GM12891 (cell line): ENCODE data around the gene ARHGEF28.

ENCODE experiments used
- POLR2A ChIP-seq: IDR thresholded peaks from 2 replicates; pipeline ENCODE4 v1.6.1; 2011; ENCODE audit warnings: low read depth, low read length, control low read depth
- POLR2AphosphoS5 ChIP-seq: IDR thresholded peaks from 2 replicates; pipeline ENCODE4 v1.6.1; 2011; ENCODE audit warnings: low read depth, low read length, control low read depth
- POU2F2 ChIP-seq: IDR thresholded peaks from 2 replicates; pipeline ENCODE4 v1.6.1; 2011; ENCODE audit warnings: low read depth, mild to moderate bottlenecking, control low read depth, low read length, moderate library complexity
- SPI1 ChIP-seq: IDR thresholded peaks from 2 replicates; pipeline ENCODE4 v1.6.1; 2011; ENCODE audit warnings: low read depth, low read length, control low read depth
- TAF1 ChIP-seq: IDR thresholded peaks from 2 replicates; pipeline ENCODE4 v1.6.1; 2011; ENCODE audit warnings: low read depth, low read length, control low read depth

GRCh38 chr5:73851471-73852181, 225.6 kb downstream of the ARHGEF28 start:
- no peak for TF ChIP-seq TAF1
- no peak for TF ChIP-seq POLR2A
- TF ChIP-seq POLR2AphosphoS5 = no peak
- TF ChIP-seq SPI1 = no peak
- no peak for TF ChIP-seq POU2F2
